ENCODE results near the gene OR10J4. TPM values are rescaled to one million over a fixed set of nuclear protein-coding genes. Genes with fewer than 3 reads are reported as not detected.

OR10J4 gene
- polyA plus RNA-seq, 3 donors, result not detected

DNA sequence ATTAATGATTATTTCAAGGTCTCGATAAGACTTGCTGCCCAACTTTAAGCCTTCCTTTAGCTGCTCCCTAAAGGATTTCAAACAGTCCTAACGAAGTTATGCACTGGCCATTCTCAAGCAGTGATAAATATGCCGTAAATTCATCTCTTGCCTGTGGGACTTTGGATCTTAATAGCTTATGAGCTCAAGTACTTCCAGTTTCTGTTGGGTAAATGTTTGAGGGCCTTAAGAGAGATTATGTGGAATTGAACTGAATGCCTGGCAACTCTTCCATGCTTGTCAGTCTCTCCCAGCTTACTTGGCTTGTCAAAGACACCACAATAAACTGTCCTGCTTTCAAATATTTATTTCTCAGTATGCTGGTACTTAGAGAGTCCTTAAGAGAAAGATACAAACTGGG is 3.5 kb upstream of the OR10J4 start:
- no peak overlapping the region for H3K4me2 ChIP-seq (replicated peaks; ENCODE audit: extremely low read depth, low read length, poor library complexity, severe bottlenecking)
- intact Hi-C loops (cut with micrococcal nuclease), result no loop called here
- no peaks in the 10 kb centered on the region for H3K27me3 ChIP-seq (ENCODE audit: control insufficient read depth in 2 of 2, insufficient read depth in 2 of 2, low read length in 2 of 2)
- H3K27ac Mint-ChIP-seq, result no peak overlapping the region
- H3K36me3 Mint-ChIP-seq, result no peaks in the 10 kb centered on the region
- WGBS (ENCODE audit: insufficient coverage), result no CpG with 5 or more reads among the region's 3 CpGs
- TF ChIP-seq CTCF (IDR thresholded peaks at IDR 0.05), result no peak
- H3K27ac ChIP-seq (ENCODE audit: low read depth in 1 of 2, low read length in 2 of 2), result no peak overlapping the region
- H3K4me3 Mint-ChIP-seq, result no peak overlapping the region
- no peak overlapping the region for H2AFZ ChIP-seq (ENCODE audit: insufficient read depth, low read depth, low read length, poor library complexity, severe bottlenecking)
- no peaks in the 10 kb centered on the region for H4K20me1 ChIP-seq (ENCODE audit: insufficient read depth, low read length)
- H3K27me3 Mint-ChIP-seq (ENCODE audit: low read depth in 3 of 3), result no peaks in the 10 kb centered on the region
- H3K4me3 ChIP-seq (replicated peaks in 1 of 3; ENCODE audit: low read depth in 2 of 3, low read length in 3 of 3), result no peak overlapping the region
- DNase-seq, result no peak
- H3K4me1 Mint-ChIP-seq, result peaks cover 11% of the 10 kb centered on the region
- H3K79me2 ChIP-seq (ENCODE audit: insufficient read depth, low read length), result no peaks in the 10 kb centered on the region
- H3K36me3 ChIP-seq (replicated peaks in 1 of 2; ENCODE audit: control insufficient read depth in 1 of 2, insufficient read depth in 2 of 2, low read length in 2 of 2), result no peaks in the 10 kb centered on the region
- H3K9me3 ChIP-seq (replicated peaks in 1 of 2; ENCODE audit: control insufficient read depth in 1 of 2, insufficient read depth in 1 of 2, low read length in 2 of 2), result no peaks in the 10 kb centered on the region
- peaks cover 0 to 8% (median 0%) of the 10 kb centered on the region in 7 donors for H3K9me3 Mint-ChIP-seq
- H3K9ac ChIP-seq (ENCODE audit: insufficient read depth, low read length, poor library complexity, severe bottlenecking), result no peak overlapping the region
- H3K4me1 ChIP-seq (ENCODE audit: control insufficient read depth in 1 of 2, insufficient read depth in 2 of 2, low read length in 2 of 2), result peaks cover 9% of the 10 kb centered on the region in 2 donors

DNA sequence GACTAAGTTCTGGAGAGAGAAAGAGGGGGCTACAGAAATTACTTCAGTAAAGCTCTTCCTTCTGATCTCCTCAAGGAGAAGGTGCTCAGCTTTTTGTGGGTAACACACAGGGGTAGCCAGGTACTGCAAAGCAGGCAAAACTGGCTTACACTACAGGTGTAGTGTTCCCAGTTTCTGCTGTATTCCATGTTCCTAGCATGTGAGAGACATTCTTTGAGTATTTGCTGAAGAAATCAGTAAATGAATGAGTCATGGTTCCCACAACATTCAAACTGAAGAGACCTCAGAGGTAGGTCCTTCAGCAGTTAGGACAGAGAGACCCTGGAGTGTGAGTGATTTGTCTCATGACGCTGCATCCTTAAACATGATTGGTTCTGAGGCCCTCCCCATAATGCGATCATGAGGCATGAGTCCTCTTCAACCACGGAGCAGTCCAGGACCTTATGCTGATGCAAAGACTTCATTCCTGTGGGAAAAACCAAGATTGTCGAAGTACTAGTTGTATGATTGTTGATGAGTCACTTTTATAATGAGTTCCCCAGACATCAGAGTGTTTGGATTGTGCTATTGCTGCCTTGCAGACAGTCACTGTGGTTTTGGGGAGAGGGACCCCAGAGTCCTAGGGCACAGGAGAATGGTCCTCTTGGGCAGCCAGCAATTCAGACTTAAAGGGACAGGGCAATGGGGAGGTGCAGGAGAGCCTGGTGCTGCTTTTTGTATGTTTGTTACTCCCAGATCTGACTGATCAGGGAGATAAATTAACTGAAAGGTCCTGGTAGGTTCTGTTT is 2.7 kb upstream of the OR10J4 start:
- Histone ChIP-seq H4K20me1 (ENCODE audit: insufficient read depth, low read length) (no peaks in the 10 kb centered on the region), H3K27ac (ENCODE audit: low read depth in 1 of 2, low read length in 2 of 2) (no peak overlapping the region), H3K36me3 (replicated peaks in 1 of 2; ENCODE audit: control insufficient read depth in 1 of 2, insufficient read depth in 2 of 2, low read length in 2 of 2) (no peaks in the 10 kb centered on the region), H2AFZ (ENCODE audit: insufficient read depth, low read depth, low read length, poor library complexity, severe bottlenecking) (no peak overlapping the region), H3K9ac (ENCODE audit: insufficient read depth, low read length, poor library complexity, severe bottlenecking) (no peak overlapping the region), H3K4me3 (replicated peaks in 1 of 3; ENCODE audit: low read depth in 2 of 3, low read length in 3 of 3) (no peak overlapping the region), H3K4me2 (replicated peaks; ENCODE audit: extremely low read depth, low read length, poor library complexity, severe bottlenecking) (no peak overlapping the region), H3K27me3 (ENCODE audit: control insufficient read depth in 2 of 2, insufficient read depth in 2 of 2, low read length in 2 of 2) (no peaks in the 10 kb centered on the region), H3K9me3 (replicated peaks in 1 of 2; ENCODE audit: control insufficient read depth in 1 of 2, insufficient read depth in 1 of 2, low read length in 2 of 2) (no peaks in the 10 kb centered on the region), H3K79me2 (ENCODE audit: insufficient read depth, low read length) (no peaks in the 10 kb centered on the region), H3K4me1 (ENCODE audit: control insufficient read depth in 1 of 2, insufficient read depth in 2 of 2, low read length in 2 of 2) (peaks cover 9% of the 10 kb centered on the region in 2 donors)
- Mint-ChIP-seq H3K4me3 (no peak overlapping the region), H3K36me3 (no peaks in the 10 kb centered on the region), H3K4me1 (peaks cover 11% of the 10 kb centered on the region), H3K9me3 (peaks cover 0 to 8% (median 0%) of the 10 kb centered on the region in 7 donors), H3K27me3 (ENCODE audit: low read depth in 3 of 3) (no peaks in the 10 kb centered on the region), H3K27ac (no peak overlapping the region)
- intact Hi-C loops (cut with micrococcal nuclease), result no loop called here
- 89% methylated on average over 4 of the region's 4 CpGs for WGBS (ENCODE audit: insufficient coverage)
- TF ChIP-seq CTCF (IDR thresholded peaks at IDR 0.05), result no peak
- no peak for DNase-seq
